ENCODE measurements around the gene MASTL.

GRCh38 chr10:27108165-27108564 lies 47.0 kb upstream of the MASTL start:
- TF ChIP-seq CTCF (IDR thresholded peaks at IDR 0.05; ENCODE audit: insufficient read depth, low read length) = no peak
- TF ChIP-seq POLR2AphosphoS5 (IDR thresholded peaks at IDR 0.05; ENCODE audit: low read depth) = no peak
- TF ChIP-seq REST (IDR thresholded peaks at IDR 0.05; ENCODE audit: insufficient replicate concordance, low read depth) = no peak
- TF ChIP-seq SPI1 (IDR thresholded peaks at IDR 0.05; ENCODE audit: borderline replicate concordance, low read depth) = no peak

All from HL-60 (cell line).